Measurements from ENCODE around the gene PRLHR. TPM values are rescaled to one million over a fixed set of nuclear protein-coding genes. Genes with fewer than 3 reads are reported as not detected.

PRLHR gene
- total and polyA plus RNA-seq, 2 of the 4 experiments (the other 2 are of a cell fraction) = not detected

DNA sequence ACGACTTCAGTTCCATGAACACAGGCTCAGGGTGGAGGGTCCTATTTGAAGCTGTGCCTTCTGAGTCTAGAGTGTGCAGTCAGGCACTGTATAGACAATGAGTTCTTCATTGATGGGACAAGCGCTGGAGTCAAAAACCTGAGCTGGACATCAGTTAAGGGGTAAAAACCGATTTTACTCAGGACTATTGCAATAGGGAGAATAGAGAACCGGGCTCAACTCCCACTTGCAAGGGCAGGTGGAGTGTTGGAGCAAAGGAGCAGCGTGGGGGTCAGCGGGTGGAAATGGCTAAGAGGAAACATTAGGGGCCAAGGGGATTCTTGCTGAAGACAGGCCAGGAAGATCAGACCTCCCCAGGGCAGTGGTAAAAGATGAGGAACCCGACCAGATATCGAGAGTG, 28.5 kb downstream of the PRLHR start:
- H2AK9ac ChIP-seq (replicated peaks; ENCODE audit: low read depth, low read length, poor library complexity) = no peak overlapping the region
- H4K20me1 ChIP-seq (ENCODE audit: insufficient read depth, low read length) = no peaks in the 10 kb centered on the region
- no peak overlapping the region for H4K8ac ChIP-seq (ENCODE audit: low read depth in 2 of 2, low read length in 2 of 2)
- no peaks in the 10 kb centered on the region for H3K9me3 ChIP-seq (ENCODE audit: control insufficient read depth, insufficient read depth, low read length)
- no peak overlapping the region for H3K4ac ChIP-seq (ENCODE audit: low read depth, low read length)
- WGBS, 2 experiments (ENCODE audit: extremely low coverage in 2 of 2, insufficient read length in 1 of 2) = 65% methylated on average over 4 of the region's 8 CpGs; no CpG with 5 or more reads in 1 of the 2 experiments
- H3K4me2 ChIP-seq (ENCODE audit: low read depth, low read length) = no peak overlapping the region
- H2AFZ ChIP-seq (replicated peaks; ENCODE audit: low read length, poor library complexity) = no peak overlapping the region
- ATAC-seq (ENCODE audit: low read depth) = no peak
- no peak for TF ChIP-seq SMC3 (IDR thresholded peaks at IDR 0.05; ENCODE audit: low read depth, low read length)
- TF ChIP-seq CEBPB (IDR thresholded peaks at IDR 0.05; ENCODE audit: low read depth, low read length) = no peak
- TF ChIP-seq, protein P1, sequence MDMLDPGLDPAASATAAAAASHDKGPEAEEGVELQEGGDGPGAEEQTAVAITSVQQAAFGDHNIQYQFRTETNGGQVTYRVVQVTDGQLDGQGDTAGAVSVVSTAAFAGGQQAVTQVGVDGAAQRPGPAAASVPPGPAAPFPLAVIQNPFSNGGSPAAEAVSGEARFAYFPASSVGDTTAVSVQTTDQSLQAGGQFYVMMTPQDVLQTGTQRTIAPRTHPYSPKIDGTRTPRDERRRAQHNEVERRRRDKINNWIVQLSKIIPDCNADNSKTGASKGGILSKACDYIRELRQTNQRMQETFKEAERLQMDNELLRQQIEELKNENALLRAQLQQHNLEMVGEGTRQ (IDR thresholded peaks at IDR 0.05; ENCODE audit: low read depth, low read length) = no peak
- TF ChIP-seq NFE2L2 (IDR thresholded peaks at IDR 0.05; ENCODE audit: low read depth, low read length) = no peak
- no peak for TF ChIP-seq MAZ (IDR thresholded peaks at IDR 0.05; ENCODE audit: borderline replicate concordance, low read depth, low read length)
- no peak for TF ChIP-seq POLR2A (IDR thresholded peaks at IDR 0.05; ENCODE audit: low read depth, low read length)
- TF ChIP-seq BHLHE40 (IDR thresholded peaks at IDR 0.05; ENCODE audit: low read depth, low read length) = no peak
- TF ChIP-seq RFX5 (IDR thresholded peaks at IDR 0.05; ENCODE audit: low read depth, low read length) = no peak
- TF ChIP-seq, protein P2, sequence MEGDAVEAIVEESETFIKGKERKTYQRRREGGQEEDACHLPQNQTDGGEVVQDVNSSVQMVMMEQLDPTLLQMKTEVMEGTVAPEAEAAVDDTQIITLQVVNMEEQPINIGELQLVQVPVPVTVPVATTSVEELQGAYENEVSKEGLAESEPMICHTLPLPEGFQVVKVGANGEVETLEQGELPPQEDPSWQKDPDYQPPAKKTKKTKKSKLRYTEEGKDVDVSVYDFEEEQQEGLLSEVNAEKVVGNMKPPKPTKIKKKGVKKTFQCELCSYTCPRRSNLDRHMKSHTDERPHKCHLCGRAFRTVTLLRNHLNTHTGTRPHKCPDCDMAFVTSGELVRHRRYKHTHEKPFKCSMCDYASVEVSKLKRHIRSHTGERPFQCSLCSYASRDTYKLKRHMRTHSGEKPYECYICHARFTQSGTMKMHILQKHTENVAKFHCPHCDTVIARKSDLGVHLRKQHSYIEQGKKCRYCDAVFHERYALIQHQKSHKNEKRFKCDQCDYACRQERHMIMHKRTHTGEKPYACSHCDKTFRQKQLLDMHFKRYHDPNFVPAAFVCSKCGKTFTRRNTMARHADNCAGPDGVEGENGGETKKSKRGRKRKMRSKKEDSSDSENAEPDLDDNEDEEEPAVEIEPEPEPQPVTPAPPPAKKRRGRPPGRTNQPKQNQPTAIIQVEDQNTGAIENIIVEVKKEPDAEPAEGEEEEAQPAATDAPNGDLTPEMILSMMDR (conservative IDR thresholded peaks at IDR 0.05; ENCODE audit: low read depth, low read length) = no peak
- no peak for TF ChIP-seq RAD21 (IDR thresholded peaks at IDR 0.05; ENCODE audit: low read length)
- TF ChIP-seq ELK1 (IDR thresholded peaks at IDR 0.05; ENCODE audit: borderline replicate concordance, low read depth, low read length) = no peak
- TF ChIP-seq RCOR1 (IDR thresholded peaks at IDR 0.05; ENCODE audit: insufficient replicate concordance, low read length) = no peak
- TF ChIP-seq FOS (IDR thresholded peaks at IDR 0.05; ENCODE audit: low read depth, low read length) = no peak
- no peak for TF ChIP-seq MAFK (IDR thresholded peaks at IDR 0.05; ENCODE audit: low read depth, low read length)
- no peak for TF ChIP-seq CHD1 (IDR thresholded peaks at IDR 0.05; ENCODE audit: low read depth, low read length)
- no peak for TF ChIP-seq MXI1 (IDR thresholded peaks at IDR 0.05; ENCODE audit: borderline replicate concordance, low read depth, low read length)
- ChIA-PET CTCF (interaction anchor here (2.5 kb wide), 1 partner anchor 152 kb away, joined by 15 read pairs; no protein-coding TSS in a partner anchor), POLR2A (ENCODE audit: unreplicated experiment) (no interaction called here)
- no peak overlapping the region for H2BK120ac ChIP-seq (ENCODE audit: low read depth, low read length)
- in situ Hi-C loops (cut with MboI; ENCODE audit: low sequenced_read_pairs) = loop anchor here (5.0 to 10.0 kb wide), 2 partner anchors 155 to 288 kb away; no protein-coding TSS in a partner anchor
- no peak overlapping the region for H3K27ac ChIP-seq (ENCODE audit: insufficient read depth, low read length)
- H3K14ac ChIP-seq (replicated peaks; ENCODE audit: low read depth, low read length) = no peak overlapping the region
- H4K5ac ChIP-seq (ENCODE audit: low read depth, low read length) = no peak overlapping the region
- H3K9me1 ChIP-seq (ENCODE audit: insufficient read depth, low read length) = no peaks in the 10 kb centered on the region
- H3K9ac ChIP-seq (ENCODE audit: low read depth, low read length) = no peak overlapping the region
- H3K27me3 ChIP-seq (ENCODE audit: control insufficient read depth, insufficient read depth, low read length) = peaks cover 8% of the 10 kb centered on the region
- no peaks in the 10 kb centered on the region for H3K79me1 ChIP-seq (ENCODE audit: low read depth in 1 of 2, low read length in 2 of 2)
- no peaks in the 10 kb centered on the region for H3K36me3 ChIP-seq (ENCODE audit: control insufficient read depth, insufficient read depth, low read length)
- H3K56ac ChIP-seq (ENCODE audit: extremely low read depth, insufficient read depth, low read length) = no peak overlapping the region
- no peak overlapping the region for H2BK5ac ChIP-seq (ENCODE audit: low read depth, low read length, poor library complexity, severe bottlenecking)
- no peak for DNase-seq
- intact Hi-C loops (cut with micrococcal nuclease) = loop anchor here (5.0 kb wide), 1 partner anchor 440 kb away; no protein-coding TSS in a partner anchor
- H3K23ac ChIP-seq (ENCODE audit: low read depth, low read length) = no peak overlapping the region
- H2BK20ac ChIP-seq (ENCODE audit: low read depth, low read length) = no peak overlapping the region
- no peak overlapping the region for H2AK5ac ChIP-seq (ENCODE audit: low read depth, low read length)
- H3K4me1 ChIP-seq (ENCODE audit: control insufficient read depth, insufficient read depth, low read length) = peaks cover 2% of the 10 kb centered on the region; the same call in 1 of the 2 replicates
- H3K4me3 ChIP-seq (ENCODE audit: insufficient read depth, low read depth, low read length) = no peak overlapping the region
- no peak overlapping the region for H3K18ac ChIP-seq (ENCODE audit: low read depth, low read length)
- H2BK15ac ChIP-seq (ENCODE audit: low read depth, low read length) = no peak overlapping the region
- no TSS peak for BruUV-seq (replicated peaks)
- dilution Hi-C loops (cut with HindIII; ENCODE audit: low sequenced_read_pairs, unreplicated experiment) = no loop called here
- no peak overlapping the region for H4K91ac ChIP-seq (ENCODE audit: insufficient read depth, low read depth, low read length)
